Neutrophil (primary cell): Measurements from ENCODE around the gene ME1.
"Not testable (repeated sequence)": the region's sequence is repeated elsewhere in the genome, so short reads cannot be mapped to it uniquely, and the experiment has no call there.

Source experiments
- H3K27ac ChIP-seq: fragments of 200-600 bp; sonication (generic); 2 replicates; pipeline ENCODE4 v1.5.1; 2016; ENCODE audit warnings: mild to moderate bottlenecking, moderate library complexity
- H3K27me3 ChIP-seq: fragments of 200-600 bp; sonication (generic); 2 replicates; pipeline ENCODE4 v1.6.0; 2016; ENCODE audit warnings: mild to moderate bottlenecking
- H3K36me3 ChIP-seq: fragments of 200-600 bp; sonication (generic); 2 replicates; pipeline ENCODE4 v1.5.1; 2017
- H3K4me1 ChIP-seq, 2 experiments: fragments of 200-600 bp in 1 of 2; sonication (generic) in 1 of 2; 1 replicate in 1 of 2; 2 replicates in 1 of 2; pipeline versions ENCODE4 v1.5.1 to v1.6.1; 2013 to 2016; ENCODE audit warnings: low read depth in 1 of 2, low read length in 1 of 2, mild to moderate bottlenecking in 1 of 2, moderate library complexity in 1 of 2; ENCODE audit not compliant: control insufficient read depth in 1 of 2, insufficient read depth in 1 of 2
- H3K4me3 ChIP-seq, 2 experiments: fragments of 200-600 bp in 1 of 2; sonication (generic) in 1 of 2; 1 replicate in 1 of 2; 2 replicates in 1 of 2; pipeline ENCODE4 v1.5.1; 2013 to 2016; ENCODE audit warnings: low read depth in 1 of 2, low read length in 1 of 2, mild to moderate bottlenecking in 1 of 2, moderate library complexity in 1 of 2
- H3K9me3 ChIP-seq: fragments of 200-600 bp; sonication (generic); 2 replicates; pipeline ENCODE4 v1.5.1; 2016
- CTCF ChIP-seq: fragments of 200-600 bp; sonication (generic); IDR thresholded peaks from 2 replicates; pipeline ENCODE4 v1.5.1; 2016; ENCODE audit warnings: antibody characterized with exemption

The ME1 gene

GRCh38 chr6:83270971-83271719 is 159.7 kb downstream of the ME1 start:
- Histone ChIP-seq H3K4me1 (no peaks in the 10 kb centered on the region), H3K4me3 (no peak overlapping the region), H3K36me3 (no peaks in the 10 kb centered on the region), H3K27ac (no peak overlapping the region), H3K9me3 (no peaks in the 10 kb centered on the region), H3K27me3 (no peaks in the 10 kb centered on the region)
- no peak for TF ChIP-seq CTCF

GRCh38 chr6:83265384-83265783 is 165.5 kb downstream of the ME1 start:
- Histone ChIP-seq H3K36me3 (no peaks in the 10 kb centered on the region), H3K27me3 (no peaks in the 10 kb centered on the region), H3K9me3 (no peaks in the 10 kb centered on the region), H3K27ac (no peak overlapping the region), H3K4me1 (no peaks in the 10 kb centered on the region), H3K4me3 (no peak overlapping the region)
- no peak for TF ChIP-seq CTCF

GRCh38 chr6:83260577-83260976 is 170.3 kb downstream of the ME1 start:
- no peak overlapping the region for H3K4me3 ChIP-seq
- TF ChIP-seq CTCF: no peak
- H3K9me3 ChIP-seq: no peaks in the 10 kb centered on the region
- no peaks in the 10 kb centered on the region for H3K36me3 ChIP-seq
- no peaks in the 10 kb centered on the region for H3K27me3 ChIP-seq
- H3K4me1 ChIP-seq: no peaks in the 10 kb centered on the region
- H3K27ac ChIP-seq: no peak overlapping the region

GRCh38 chr6:83258517-83258916 is 172.3 kb downstream of the ME1 start:
- Histone ChIP-seq H3K27ac (no peak overlapping the region), H3K36me3 (no peaks in the 10 kb centered on the region), H3K4me3 (no peak overlapping the region), H3K9me3 (no peaks in the 10 kb centered on the region), H3K27me3 (no peaks in the 10 kb centered on the region), H3K4me1 (no peaks in the 10 kb centered on the region)
- TF ChIP-seq CTCF: no peak

- H3K36me3 ChIP-seq: no peaks in the 10 kb centered on the region
- no peak overlapping the region for H3K27ac ChIP-seq
- TF ChIP-seq CTCF: no peak
- H3K4me3 ChIP-seq: no peak overlapping the region
- H3K9me3 ChIP-seq: no peaks in the 10 kb centered on the region
- H3K27me3 ChIP-seq: no peaks in the 10 kb centered on the region
- H3K4me1 ChIP-seq: no peaks in the 10 kb centered on the region
Observed at GRCh38 chr6:83257791-83258190, 173.1 kb downstream of the ME1 start.

GRCh38 chr6:83256719-83257118 is 174.1 kb downstream of the ME1 start:
- H3K4me3 ChIP-seq, H3K36me3 ChIP-seq, H3K9me3 ChIP-seq, H3K27me3 ChIP-seq, H3K4me1 ChIP-seq, H3K27ac ChIP-seq: not testable (repeated sequence)
